ENCODE results near the gene TAF4B. TPM values are rescaled to one million over a fixed set of nuclear protein-coding genes. Genes with fewer than 3 reads are reported as not detected.
A peak's percentile ranks its signal among the peaks of the same experiment; 100 is the strongest.
"Not testable (repeated sequence)": the region's sequence is repeated elsewhere in the genome, so short reads cannot be mapped to it uniquely, and the experiment has no call there.

TAF4B gene
- total and polyA plus RNA-seq, 2 donors (not counting 1 experiment from before 2014, with no cell fraction given): 0.42 to 2.0 TPM

- Histone ChIP-seq H3K27me3 (ENCODE audit: control insufficient read depth, insufficient read depth, low read length) (no peaks in the 10 kb centered on the region), H3K27ac (ENCODE audit: insufficient read depth, low read length) (no peak overlapping the region), H3K4me3 (replicated peaks in 1 of 4; ENCODE audit: control extremely low read depth in 1 of 4, insufficient read depth in 1 of 4, low read depth in 3 of 4, low read length in 4 of 4) (no peak overlapping the region), H3K79me2 (ENCODE audit: control insufficient read depth, insufficient read depth, low read length) (no peaks in the 10 kb centered on the region), H3K4me1 (ENCODE audit: control insufficient read depth, extremely low read depth, insufficient read depth, low read length) (no peaks in the 10 kb centered on the region), H3K9ac (ENCODE audit: insufficient read depth, low read length) (no peak overlapping the region), H3K9me3 (ENCODE audit: control insufficient read depth, insufficient read depth, low read depth, low read length) (no peaks in the 10 kb centered on the region), H2AFZ (ENCODE audit: low read length) (no peak overlapping the region), H4K20me1 (ENCODE audit: control insufficient read depth, extremely low read depth, insufficient read depth, low read length) (no peaks in the 10 kb centered on the region), H3K4me2 (ENCODE audit: extremely low read depth, insufficient read depth, low read length) (no peak overlapping the region), H3K36me3 (ENCODE audit: control insufficient read depth, insufficient read depth, low read length) (no peaks in the 10 kb centered on the region)
- no peak for DNase-seq (ENCODE audit: low read depth in 2 of 2)
- TF ChIP-seq EZH2 (IDR thresholded peaks at IDR 0.05; ENCODE audit: low read length, missing control alignments) (no peak), CTCF (conservative IDR thresholded peaks at IDR 0.05 in 1 of 2, IDR thresholded peaks at IDR 0.05 in 1 of 2; ENCODE audit: low read depth in 1 of 2, low read length in 2 of 2) (no peak)
Observed at GRCh38 chr18:26298107-26298506, 71.9 kb downstream of the TAF4B start.

GRCh38 chr18:26301681-26302080 lies 75.4 kb downstream of the TAF4B start:
- H3K4me2 ChIP-seq (ENCODE audit: extremely low read depth, insufficient read depth, low read length): no peak overlapping the region
- no peak overlapping the region for H2AFZ ChIP-seq (ENCODE audit: low read length)
- no peak overlapping the region for H3K4me3 ChIP-seq (replicated peaks in 1 of 4; ENCODE audit: control extremely low read depth in 1 of 4, insufficient read depth in 1 of 4, low read depth in 3 of 4, low read length in 4 of 4)
- no peak overlapping the region for H3K27ac ChIP-seq (ENCODE audit: insufficient read depth, low read length)
- H3K9me3 ChIP-seq (ENCODE audit: control insufficient read depth, insufficient read depth, low read depth, low read length): no peaks in the 10 kb centered on the region
- no peaks in the 10 kb centered on the region for H3K27me3 ChIP-seq (ENCODE audit: control insufficient read depth, insufficient read depth, low read length)
- no peak overlapping the region for H3K9ac ChIP-seq (ENCODE audit: insufficient read depth, low read length)
- TF ChIP-seq CTCF (conservative IDR thresholded peaks at IDR 0.05 in 1 of 2, IDR thresholded peaks at IDR 0.05 in 1 of 2; ENCODE audit: low read depth in 1 of 2, low read length in 2 of 2) (no peak), EZH2 (IDR thresholded peaks at IDR 0.05; ENCODE audit: low read length, missing control alignments) (no peak)
- H3K4me1 ChIP-seq (ENCODE audit: control insufficient read depth, extremely low read depth, insufficient read depth, low read length): no peaks in the 10 kb centered on the region
- no peaks in the 10 kb centered on the region for H4K20me1 ChIP-seq (ENCODE audit: control insufficient read depth, extremely low read depth, insufficient read depth, low read length)
- H3K36me3 ChIP-seq (ENCODE audit: control insufficient read depth, insufficient read depth, low read length): no peaks in the 10 kb centered on the region
- no peaks in the 10 kb centered on the region for H3K79me2 ChIP-seq (ENCODE audit: control insufficient read depth, insufficient read depth, low read length)
- DNase-seq (ENCODE audit: low read depth in 2 of 2): peak; percentile 19 to 44

- H4K20me1 ChIP-seq (ENCODE audit: control insufficient read depth, extremely low read depth, insufficient read depth, low read length); H3K9me3 ChIP-seq (ENCODE audit: control insufficient read depth, insufficient read depth, low read depth, low read length); H3K27ac ChIP-seq (ENCODE audit: insufficient read depth, low read length); H3K4me1 ChIP-seq (ENCODE audit: control insufficient read depth, extremely low read depth, insufficient read depth, low read length); H3K4me3 ChIP-seq (replicated peaks in 1 of 4; ENCODE audit: control extremely low read depth in 1 of 4, insufficient read depth in 1 of 4, low read depth in 3 of 4, low read length in 4 of 4); H3K27me3 ChIP-seq (ENCODE audit: control insufficient read depth, insufficient read depth, low read length); DNase-seq (ENCODE audit: low read depth in 2 of 2); H3K36me3 ChIP-seq (ENCODE audit: control insufficient read depth, insufficient read depth, low read length); H3K79me2 ChIP-seq (ENCODE audit: control insufficient read depth, insufficient read depth, low read length); H2AFZ ChIP-seq (ENCODE audit: low read length); H3K4me2 ChIP-seq (ENCODE audit: extremely low read depth, insufficient read depth, low read length); H3K9ac ChIP-seq (ENCODE audit: insufficient read depth, low read length): not testable (repeated sequence)
Observed at GRCh38 chr18:26303222-26303621, 77.0 kb downstream of the TAF4B start.
